ENCODE measurements around the gene VAC14.

The VAC14 gene

GRCh38 chr16:70740914-70741782 lies 59.8 kb downstream of the VAC14 start:
- DNase-seq = no peak

DNA sequence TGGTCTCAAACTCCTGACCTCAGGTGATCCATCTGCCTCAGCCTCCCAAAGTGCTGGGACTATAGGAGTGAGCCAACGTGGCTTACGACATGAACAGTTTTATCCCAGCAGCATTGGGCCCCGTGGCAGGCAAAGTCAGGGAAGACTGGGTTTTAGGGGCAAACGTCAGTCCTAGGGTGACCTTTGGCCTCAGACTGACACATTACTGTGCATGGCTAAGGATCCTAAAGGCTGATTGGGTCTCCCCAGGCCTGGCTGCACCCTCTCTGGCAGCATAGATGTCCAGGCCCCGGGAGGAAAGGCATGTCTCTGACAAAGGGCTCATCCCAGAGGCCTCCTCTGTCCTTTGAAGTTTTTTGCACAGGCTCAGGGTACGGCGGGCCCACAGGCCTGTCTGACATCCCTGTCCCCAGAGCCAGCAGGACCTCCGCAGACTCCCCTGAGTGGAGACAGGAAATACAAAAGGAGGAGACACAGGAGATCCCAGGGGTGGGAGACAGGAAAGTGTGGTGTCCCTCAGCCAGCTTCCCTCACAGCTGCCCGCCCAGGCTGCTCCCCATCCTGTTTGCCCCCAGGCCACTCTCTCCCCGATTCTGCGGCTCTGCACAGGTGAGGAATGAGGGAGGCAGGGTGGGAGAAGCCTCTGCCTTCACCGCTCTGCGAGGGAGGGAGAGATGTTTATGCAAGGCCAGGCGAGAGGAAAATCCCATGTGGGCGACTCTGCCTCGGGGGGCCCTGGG lies 60.6 kb downstream of the VAC14 start:
- DNase-seq = no peak

DNA sequence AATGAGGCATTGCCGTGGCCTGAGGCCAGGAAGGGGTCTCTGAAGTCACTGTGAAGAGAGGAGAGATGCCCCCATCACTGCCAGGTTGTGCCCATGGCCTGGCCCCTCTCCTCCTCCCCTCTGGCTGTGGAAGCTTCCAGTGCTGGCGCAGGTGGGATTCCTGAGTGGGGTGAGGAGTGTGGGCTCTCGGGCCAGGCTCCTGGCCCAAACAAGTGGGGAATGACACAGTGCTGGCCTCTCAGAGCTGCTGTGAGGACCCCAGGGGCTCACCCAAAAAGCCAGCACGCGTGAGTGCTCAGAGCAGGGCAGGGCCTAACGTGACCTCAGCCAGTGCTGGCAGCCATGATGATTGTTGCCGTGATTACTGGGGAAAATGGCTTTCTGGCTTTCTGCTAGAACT lies 61.6 kb downstream of the VAC14 start:
- no peak for DNase-seq

- peak; percentile 37 for DNase-seq
Observed at GRCh38 chr16:70738083-70738977, 62.6 kb downstream of the VAC14 start.

DNA sequence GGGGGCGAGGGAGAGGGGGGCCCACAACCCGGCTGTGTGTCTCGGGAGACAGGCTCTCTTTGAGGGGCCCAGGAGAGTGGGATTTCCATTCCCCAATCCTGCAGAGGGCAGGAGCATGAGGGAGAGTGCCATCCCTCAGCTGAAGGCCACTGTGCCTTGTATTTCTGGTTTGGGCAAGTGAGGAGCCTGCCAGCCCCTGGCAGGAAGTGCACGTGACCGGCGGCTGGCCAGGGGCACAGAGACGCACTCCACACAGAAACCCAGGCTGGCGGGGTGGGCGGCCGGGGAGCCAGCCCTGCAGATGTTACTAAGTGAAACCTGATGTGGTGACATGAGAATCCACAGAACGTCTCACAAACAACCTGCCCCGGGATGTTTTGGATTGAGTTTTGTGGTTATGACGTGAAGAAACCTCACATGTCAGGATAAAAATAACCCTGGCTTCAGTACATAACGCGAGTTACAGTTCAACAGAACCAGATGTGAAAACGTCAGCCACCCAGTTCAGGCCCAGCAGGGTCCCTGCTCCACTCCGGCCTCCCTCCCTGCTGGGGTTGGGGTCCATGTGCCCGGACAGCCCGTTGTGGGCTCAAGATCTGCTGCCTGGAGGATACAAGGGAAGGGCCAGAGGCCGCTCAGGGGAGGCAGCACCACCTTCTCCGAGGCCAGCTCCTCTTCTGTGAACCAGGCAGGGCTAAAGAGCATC lies 63.4 kb downstream of the VAC14 start:
- no peak for DNase-seq

GRCh38 chr16:70736465-70737376 lies 64.2 kb downstream of the VAC14 start:
- DNase-seq = no peak

DNA sequence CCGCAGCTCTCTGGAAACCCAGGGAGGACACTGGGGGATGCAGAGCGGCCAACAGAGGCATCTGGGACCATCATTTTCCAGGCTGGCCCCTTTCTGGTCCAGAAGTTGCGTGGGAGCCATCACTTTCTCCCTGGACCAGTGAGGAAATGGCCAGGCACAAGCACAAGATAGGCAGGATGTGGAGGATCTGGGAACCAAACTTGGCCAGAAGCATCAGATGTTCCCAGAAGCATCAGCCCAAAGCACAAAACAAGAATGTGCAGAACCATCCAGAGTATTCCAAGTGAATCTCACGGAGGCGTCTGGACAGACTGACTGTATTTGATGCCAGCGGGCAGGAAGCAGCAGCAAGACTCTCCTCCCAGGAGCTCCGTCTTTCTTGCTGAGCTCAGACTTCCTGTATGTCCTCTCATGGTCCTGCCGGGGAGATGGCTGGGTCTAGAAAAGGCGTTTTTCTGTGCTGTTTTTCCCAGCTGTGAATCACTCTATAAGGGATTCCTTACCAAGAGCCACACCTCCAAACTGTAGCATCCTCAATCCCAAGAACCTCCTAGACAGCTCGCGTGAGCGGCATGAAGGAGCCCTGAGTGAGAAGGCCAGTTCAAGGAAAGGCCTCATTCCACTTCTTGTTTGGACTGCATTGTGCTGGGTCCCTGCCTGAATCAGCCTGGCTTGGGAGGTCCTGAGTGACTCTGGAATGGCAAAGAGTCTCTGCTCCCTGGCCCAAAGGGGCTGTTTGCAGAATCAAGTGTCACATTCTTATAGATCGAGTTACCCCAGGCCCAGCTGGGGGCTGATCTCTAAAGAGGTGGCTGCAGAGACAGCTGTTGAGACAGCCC lies 65.6 kb downstream of the VAC14 start:
- DNase-seq = no peak

DNA sequence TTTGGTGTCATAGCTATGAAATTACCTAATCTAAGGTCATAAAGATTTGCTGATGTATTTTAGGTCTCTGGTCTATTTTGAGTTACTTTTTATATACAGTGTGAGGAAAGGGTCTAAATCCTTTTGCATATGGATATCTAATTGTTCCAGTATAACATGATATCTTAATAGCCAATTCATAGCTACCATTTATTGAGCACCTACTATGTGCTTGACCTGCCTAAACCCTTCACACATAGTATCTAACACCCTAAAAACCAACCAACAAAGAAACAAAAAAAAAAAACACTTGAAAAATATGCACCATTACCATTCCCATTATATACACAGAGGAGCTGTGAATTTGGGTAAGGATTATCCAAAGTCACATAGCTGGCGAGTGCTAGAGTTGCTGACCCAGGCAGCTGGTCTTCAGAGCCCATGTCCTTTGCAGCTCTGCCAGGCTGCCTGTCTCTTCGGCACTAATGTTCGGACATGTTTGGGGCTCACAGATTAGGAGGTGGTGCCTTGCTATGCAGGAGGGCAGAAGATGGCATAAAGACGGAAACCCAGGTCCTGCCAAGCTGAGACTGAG lies 66.3 kb downstream of the VAC14 start:
- DNase-seq = no peak

DNA sequence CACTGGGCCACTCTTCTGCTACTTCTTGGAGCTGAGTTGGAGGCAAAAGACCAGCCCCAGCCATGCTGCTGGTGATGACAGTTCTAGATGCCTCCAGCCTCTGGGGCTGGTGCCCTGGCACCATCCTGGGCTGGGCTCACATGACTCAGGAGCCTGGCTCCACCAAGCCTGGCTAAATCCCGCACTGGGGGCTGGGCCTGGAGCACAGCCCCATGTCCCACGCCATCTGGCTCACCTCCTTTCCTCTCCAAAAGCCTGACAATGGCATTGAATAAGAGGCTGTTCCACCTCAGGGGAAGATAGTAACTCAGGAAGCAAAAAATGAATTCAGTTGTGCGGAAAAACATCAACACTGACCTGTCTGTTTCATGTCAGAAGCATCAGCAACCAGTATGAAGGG lies 70.0 kb downstream of the VAC14 start:
- no peak for DNase-seq

DNA sequence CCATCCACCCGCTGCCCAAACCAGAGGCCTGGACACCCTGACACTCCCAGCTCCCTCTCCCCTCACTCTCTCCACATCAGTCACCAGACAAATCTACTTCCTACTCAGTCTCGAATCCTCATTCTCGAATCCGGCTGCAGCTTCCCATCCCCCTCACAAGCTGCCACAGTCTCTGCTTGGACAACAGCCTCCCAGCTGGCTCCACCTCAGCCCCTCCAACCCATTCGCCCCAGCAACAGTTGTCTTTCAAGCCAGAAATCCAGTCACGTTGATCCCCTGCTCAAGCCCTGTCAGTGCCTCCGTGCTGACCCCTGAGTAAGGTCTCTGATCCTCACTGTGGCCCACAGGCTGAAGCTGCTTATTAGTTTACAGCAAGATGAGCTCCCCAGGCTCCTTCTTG lies 70.9 kb downstream of the VAC14 start:
- no peak for DNase-seq

DNA sequence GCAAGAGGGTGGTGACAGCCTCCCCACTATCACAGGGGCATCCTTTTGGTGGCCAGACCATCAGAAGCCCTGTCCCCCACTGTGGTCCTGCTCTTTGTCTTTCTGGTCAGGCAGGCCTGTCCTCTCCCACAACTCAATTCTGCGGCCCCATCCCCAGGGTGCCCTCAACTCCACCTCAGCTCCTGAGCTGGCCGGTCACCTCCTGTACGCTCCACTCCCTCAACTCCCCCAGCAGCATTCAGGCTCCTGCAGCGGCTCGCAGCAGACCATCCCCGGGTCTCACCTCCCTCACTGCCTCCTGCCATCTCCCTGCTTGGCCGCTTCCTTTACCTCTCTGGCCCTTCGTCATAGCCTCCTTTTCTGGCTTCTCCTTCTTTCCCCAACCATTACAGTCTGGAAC lies 71.7 kb downstream of the VAC14 start:
- DNase-seq = no peak

DNA sequence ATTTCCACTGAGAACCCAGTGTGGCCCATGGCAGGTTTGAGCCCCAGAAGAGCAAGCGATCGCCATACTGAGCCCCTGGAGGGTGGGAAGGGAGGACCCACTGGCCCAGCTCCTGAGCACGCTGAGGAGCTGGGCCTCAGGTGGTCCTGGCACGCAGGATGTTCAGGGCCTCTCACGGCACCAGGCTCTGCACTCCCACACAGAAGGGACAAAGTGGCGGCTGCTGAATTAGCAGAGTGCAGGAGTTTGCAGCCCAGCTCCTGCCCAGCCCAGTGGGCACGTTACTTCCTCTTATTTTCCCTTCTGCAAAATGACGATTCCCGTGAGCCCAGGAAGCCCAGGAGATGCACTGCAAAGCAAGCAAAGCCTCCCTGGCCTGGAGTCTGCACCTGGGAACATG lies 72.8 kb downstream of the VAC14 start:
- DNase-seq = no peak

DNA sequence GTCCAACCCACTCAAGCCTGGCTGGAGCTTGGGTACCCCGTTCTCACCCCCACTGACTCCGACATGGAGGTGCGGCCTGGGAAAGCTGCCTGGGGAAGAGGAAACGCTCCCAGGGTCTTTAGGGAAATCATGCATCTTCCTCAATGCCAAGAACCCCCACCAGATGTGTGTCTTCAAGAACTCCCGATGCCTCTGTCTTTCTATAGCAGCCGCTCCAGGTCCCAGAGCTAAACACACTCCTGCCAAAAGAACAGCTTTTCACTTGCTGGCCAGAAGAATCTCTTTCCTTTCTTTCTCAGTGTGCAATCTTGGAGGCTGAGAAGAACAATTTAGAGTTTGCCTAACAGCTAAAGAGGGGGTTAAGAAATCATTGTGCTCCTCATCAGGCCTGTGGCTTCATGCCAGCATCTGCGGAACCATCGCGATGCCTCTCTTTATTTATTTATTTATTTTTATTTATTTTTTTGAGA lies 74.0 kb downstream of the VAC14 start:
- DNase-seq = no peak

DNA sequence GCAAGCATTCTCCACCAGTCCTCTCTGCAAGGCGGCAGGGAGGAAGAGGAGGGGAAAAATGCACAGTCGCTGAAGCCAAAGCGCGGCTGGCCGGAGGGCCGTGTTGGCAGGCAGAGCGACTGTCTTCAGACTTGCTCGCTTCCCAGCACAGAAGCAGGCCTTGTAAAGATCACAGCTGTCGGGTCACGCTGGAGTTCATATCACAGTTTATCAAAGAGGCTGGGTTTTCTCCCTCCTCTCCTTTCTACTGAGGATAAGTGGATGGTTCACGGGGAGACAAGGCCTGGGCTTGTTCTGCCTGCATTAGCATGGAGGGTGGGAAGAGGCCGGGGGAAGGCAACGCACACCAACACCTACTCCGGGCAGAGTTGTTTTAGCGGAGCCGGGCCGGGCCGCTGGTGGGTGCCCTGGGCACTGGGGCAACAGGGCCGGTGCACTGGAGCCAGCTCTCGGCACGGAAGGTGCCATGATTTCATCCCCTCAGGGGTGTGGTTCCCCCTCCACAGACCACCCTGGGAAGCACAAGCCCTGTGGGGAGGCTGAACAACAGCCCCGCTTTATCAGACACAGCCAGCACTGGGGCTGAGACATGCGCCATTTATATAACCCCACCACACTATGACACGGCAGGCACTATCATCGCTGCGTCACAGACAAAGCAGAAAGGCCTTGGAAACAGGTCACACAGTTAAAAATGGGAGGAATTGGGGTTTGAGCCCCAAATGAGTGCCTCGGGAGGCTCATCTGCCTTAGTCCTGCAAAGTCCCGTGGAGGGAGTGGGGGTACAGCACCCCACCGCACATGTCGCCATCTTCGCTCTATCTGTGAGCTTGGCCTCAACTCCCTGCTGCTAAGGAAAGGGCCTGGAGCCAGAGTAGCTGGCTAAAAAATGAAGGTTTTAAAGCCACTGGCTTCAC lies 74.8 kb downstream of the VAC14 start:
- DNase-seq = no peak

- DNase-seq = no peak
Observed at GRCh38 chr16:70725024-70725911, 75.7 kb downstream of the VAC14 start.

- no peak for DNase-seq
Observed at GRCh38 chr16:70724146-70725023, 76.6 kb downstream of the VAC14 start.

DNA sequence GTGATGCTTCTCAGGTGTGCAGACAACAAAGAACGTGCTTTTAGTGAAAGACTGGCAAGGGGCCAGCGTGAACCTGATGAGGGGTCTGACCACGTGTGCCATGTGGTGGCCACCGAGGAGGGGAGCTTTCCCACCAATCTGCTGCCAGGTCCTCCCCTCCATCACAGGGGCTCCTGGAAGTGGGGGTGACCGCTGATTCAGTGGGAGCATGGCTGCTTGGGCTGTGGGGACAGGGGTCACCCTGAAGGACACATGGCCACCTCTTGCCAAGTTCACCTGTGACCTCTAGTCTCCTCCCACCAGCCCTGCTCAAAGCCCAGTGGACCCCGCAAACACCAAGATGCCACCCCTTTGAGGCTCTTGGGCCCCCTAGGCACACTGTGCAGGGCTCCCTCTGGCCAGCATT lies 77.2 kb downstream of the VAC14 start:
- DNase-seq = no peak

Data from GOT3 (cell line).